ENCODE results near the gene MR1.

The MR1 gene

GRCh38 chr1:181061487-181061886 lies 27.7 kb downstream of the MR1 start:
- Histone ChIP-seq H4K91ac (ENCODE audit: low read depth, low read length, poor library complexity) (no peak overlapping the region), H2BK15ac (ENCODE audit: low read length) (no peak overlapping the region), H3K36me3 (replicated peaks in 1 of 2; ENCODE audit: control insufficient read depth in 2 of 2, insufficient read depth in 2 of 2, low read length in 2 of 2) (no peaks in the 10 kb centered on the region), H2AFZ (ENCODE audit: low read length) (no peak overlapping the region), H3K4ac (ENCODE audit: low read length) (no peak overlapping the region), H3K79me1 (ENCODE audit: low read depth, low read length) (no peaks in the 10 kb centered on the region), H2BK120ac (ENCODE audit: low read depth, low read length) (no peak overlapping the region), H3K4me1 (ENCODE audit: control insufficient read depth in 2 of 2, insufficient read depth in 1 of 2, low read depth in 1 of 2, low read length in 2 of 2) (peaks cover 0 to 5% of the 10 kb centered on the region in 2 donors), H2BK5ac (ENCODE audit: low read length) (no peak overlapping the region), H3K27me3 (ENCODE audit: control insufficient read depth in 3 of 3, insufficient read depth in 3 of 3, low read depth in 1 of 3, low read length in 3 of 3) (peaks cover 0 to 11% (median 0%) of the 10 kb centered on the region in 3 experiments), H3K14ac (ENCODE audit: low read length) (no peak overlapping the region), H4K8ac (ENCODE audit: low read depth, low read length) (no peak overlapping the region), H2BK12ac (ENCODE audit: low read length) (no peak overlapping the region), H2AK5ac (ENCODE audit: low read depth, low read length) (no peak overlapping the region), H3K23ac (ENCODE audit: low read depth, low read length, poor library complexity) (no peak overlapping the region), H3K27ac (replicated peaks; ENCODE audit: low read length) (no peak overlapping the region), H3K4me3 (ENCODE audit: low read length in 2 of 2) (no peak overlapping the region), H3K9ac (ENCODE audit: low read depth, low read length, poor library complexity) (no peak overlapping the region), H3K9me3 (replicated peaks in 1 of 2; ENCODE audit: control insufficient read depth in 2 of 2, insufficient read depth in 1 of 2, low read depth in 1 of 2, low read length in 2 of 2) (peaks cover 0 to 2% of the 10 kb centered on the region in 2 donors), H3K4me2 (ENCODE audit: insufficient read depth, low read length, poor library complexity, severe bottlenecking) (no peak overlapping the region), H3K18ac (ENCODE audit: low read length) (no peak overlapping the region)
- no CpG with 5 or more reads among the region's 2 CpGs for WGBS, 2 donors (ENCODE audit: extremely low coverage in 2 of 2, insufficient read length in 2 of 2, insufficient replicate concordance in 1 of 2)
- DNase-seq (ENCODE audit: low spot score), result no peak

- no CpG with 5 or more reads among the region's 15 CpGs for WGBS, 2 donors (ENCODE audit: extremely low coverage in 2 of 2, insufficient read length in 2 of 2, insufficient replicate concordance in 1 of 2)
- no peak overlapping the region for H3K4me3 ChIP-seq (ENCODE audit: low read length in 2 of 2)
- DNase-seq (ENCODE audit: low spot score), result no peak
- H3K9ac ChIP-seq (ENCODE audit: low read depth, low read length, poor library complexity), result no peak overlapping the region
- no peak overlapping the region for H4K8ac ChIP-seq (ENCODE audit: low read depth, low read length)
- no peak overlapping the region for H3K27ac ChIP-seq (replicated peaks; ENCODE audit: low read length)
- peaks cover 0 to 11% (median 0%) of the 10 kb centered on the region in 3 experiments for H3K27me3 ChIP-seq (ENCODE audit: control insufficient read depth in 3 of 3, insufficient read depth in 3 of 3, low read depth in 1 of 3, low read length in 3 of 3)
- no peak overlapping the region for H2BK5ac ChIP-seq (ENCODE audit: low read length)
- H3K4ac ChIP-seq (ENCODE audit: low read length), result no peak overlapping the region
- H2AK5ac ChIP-seq (ENCODE audit: low read depth, low read length), result no peak overlapping the region
- H3K4me2 ChIP-seq (ENCODE audit: insufficient read depth, low read length, poor library complexity, severe bottlenecking), result no peak overlapping the region
- H3K23ac ChIP-seq (ENCODE audit: low read depth, low read length, poor library complexity), result no peak overlapping the region
- no peak overlapping the region for H2BK12ac ChIP-seq (ENCODE audit: low read length)
- no peaks in the 10 kb centered on the region for H3K79me1 ChIP-seq (ENCODE audit: low read depth, low read length)
- peak overlapping the region; percentile 23 for H2AFZ ChIP-seq (ENCODE audit: low read length)
- no peak overlapping the region for H4K91ac ChIP-seq (ENCODE audit: low read depth, low read length, poor library complexity)
- no peaks in the 10 kb centered on the region for H3K36me3 ChIP-seq (replicated peaks in 1 of 2; ENCODE audit: control insufficient read depth in 2 of 2, insufficient read depth in 2 of 2, low read length in 2 of 2)
- no peak overlapping the region for H2BK15ac ChIP-seq (ENCODE audit: low read length)
- no peak overlapping the region for H3K14ac ChIP-seq (ENCODE audit: low read length)
- no peak overlapping the region for H2BK120ac ChIP-seq (ENCODE audit: low read depth, low read length)
- H3K4me1 ChIP-seq (ENCODE audit: control insufficient read depth in 2 of 2, insufficient read depth in 1 of 2, low read depth in 1 of 2, low read length in 2 of 2), result peaks cover 0 to 5% of the 10 kb centered on the region in 2 donors
- peaks cover 0 to 2% of the 10 kb centered on the region in 2 donors for H3K9me3 ChIP-seq (replicated peaks in 1 of 2; ENCODE audit: control insufficient read depth in 2 of 2, insufficient read depth in 1 of 2, low read depth in 1 of 2, low read length in 2 of 2)
- no peak overlapping the region for H3K18ac ChIP-seq (ENCODE audit: low read length)
Observed at GRCh38 chr1:181061891-181062835, 28.4 kb downstream of the MR1 start.

- H3K36me3 ChIP-seq (replicated peaks in 1 of 2; ENCODE audit: control insufficient read depth in 2 of 2, insufficient read depth in 2 of 2, low read length in 2 of 2), result no peaks in the 10 kb centered on the region
- peak overlapping the region; percentile 23 for H2AFZ ChIP-seq (ENCODE audit: low read length)
- DNase-seq (ENCODE audit: low spot score), result no peak
Observed at GRCh38 chr1:181062836-181063428, 29.1 kb downstream of the MR1 start.

GRCh38 chr1:181064011-181064623 lies 30.3 kb downstream of the MR1 start:
- Histone ChIP-seq H3K9me3 (replicated peaks in 1 of 2; ENCODE audit: control insufficient read depth in 2 of 2, insufficient read depth in 1 of 2, low read depth in 1 of 2, low read length in 2 of 2) (peaks cover 0 to 2% of the 10 kb centered on the region in 2 donors), H3K27me3 (ENCODE audit: control insufficient read depth in 3 of 3, insufficient read depth in 3 of 3, low read depth in 1 of 3, low read length in 3 of 3) (peaks cover 0 to 6% (median 0%) of the 10 kb centered on the region in 3 experiments), H3K14ac (ENCODE audit: low read length) (no peak overlapping the region), H2AFZ (ENCODE audit: low read length) (no peak overlapping the region), H2BK5ac (ENCODE audit: low read length) (no peak overlapping the region), H2BK15ac (ENCODE audit: low read length) (no peak overlapping the region), H3K4me2 (ENCODE audit: insufficient read depth, low read length, poor library complexity, severe bottlenecking) (no peak overlapping the region), H3K79me1 (ENCODE audit: low read depth, low read length) (no peaks in the 10 kb centered on the region), H4K91ac (ENCODE audit: low read depth, low read length, poor library complexity) (no peak overlapping the region), H2BK120ac (ENCODE audit: low read depth, low read length) (no peak overlapping the region), H4K8ac (ENCODE audit: low read depth, low read length) (no peak overlapping the region), H3K36me3 (replicated peaks in 1 of 2; ENCODE audit: control insufficient read depth in 2 of 2, insufficient read depth in 2 of 2, low read length in 2 of 2) (no peaks in the 10 kb centered on the region), H3K4ac (ENCODE audit: low read length) (no peak overlapping the region), H3K27ac (replicated peaks; ENCODE audit: low read length) (no peak overlapping the region), H3K18ac (ENCODE audit: low read length) (no peak overlapping the region), H2AK5ac (ENCODE audit: low read depth, low read length) (no peak overlapping the region), H3K4me1 (ENCODE audit: control insufficient read depth in 2 of 2, insufficient read depth in 1 of 2, low read depth in 1 of 2, low read length in 2 of 2) (peaks cover 0 to 5% of the 10 kb centered on the region in 2 donors), H2BK12ac (ENCODE audit: low read length) (no peak overlapping the region), H3K4me3 (ENCODE audit: low read length in 2 of 2) (no peak overlapping the region), H3K9ac (ENCODE audit: low read depth, low read length, poor library complexity) (no peak overlapping the region), H3K23ac (ENCODE audit: low read depth, low read length, poor library complexity) (no peak overlapping the region)
- whole genome bisulfite sequencing, 2 donors (ENCODE audit: extremely low coverage in 2 of 2, insufficient read length in 2 of 2, insufficient replicate concordance in 1 of 2), result no CpG with 5 or more reads among the region's 6 CpGs
- DNase-seq (ENCODE audit: low spot score), result no peak

More at GRCh38 chr1:181062836-181063428, 29.1 kb downstream of the MR1 start:
- Histone ChIP-seq H3K18ac (ENCODE audit: low read length) (no peak overlapping the region), H3K4me2 (ENCODE audit: insufficient read depth, low read length, poor library complexity, severe bottlenecking) (no peak overlapping the region), H3K14ac (ENCODE audit: low read length) (no peak overlapping the region), H2BK5ac (ENCODE audit: low read length) (no peak overlapping the region), H4K91ac (ENCODE audit: low read depth, low read length, poor library complexity) (no peak overlapping the region), H2AK5ac (ENCODE audit: low read depth, low read length) (no peak overlapping the region), H3K27me3 (ENCODE audit: control insufficient read depth in 3 of 3, insufficient read depth in 3 of 3, low read depth in 1 of 3, low read length in 3 of 3) (peaks cover 0 to 11% (median 0%) of the 10 kb centered on the region in 3 experiments), H2BK15ac (ENCODE audit: low read length) (no peak overlapping the region), H2BK12ac (ENCODE audit: low read length) (no peak overlapping the region), H3K4me3 (ENCODE audit: low read length in 2 of 2) (no peak overlapping the region), H3K9me3 (replicated peaks in 1 of 2; ENCODE audit: control insufficient read depth in 2 of 2, insufficient read depth in 1 of 2, low read depth in 1 of 2, low read length in 2 of 2) (peaks cover 0 to 2% of the 10 kb centered on the region in 2 donors), H4K8ac (ENCODE audit: low read depth, low read length) (no peak overlapping the region), H3K4me1 (ENCODE audit: control insufficient read depth in 2 of 2, insufficient read depth in 1 of 2, low read depth in 1 of 2, low read length in 2 of 2) (peaks cover 0 to 5% of the 10 kb centered on the region in 2 donors), H3K27ac (replicated peaks; ENCODE audit: low read length) (no peak overlapping the region), H3K9ac (ENCODE audit: low read depth, low read length, poor library complexity) (no peak overlapping the region), H2BK120ac (ENCODE audit: low read depth, low read length) (no peak overlapping the region), H3K23ac (ENCODE audit: low read depth, low read length, poor library complexity) (no peak overlapping the region), H3K4ac (ENCODE audit: low read length) (no peak overlapping the region), H3K79me1 (ENCODE audit: low read depth, low read length) (no peaks in the 10 kb centered on the region)
- no CpG with 5 or more reads among the region's 6 CpGs for WGBS, 2 donors (ENCODE audit: extremely low coverage in 2 of 2, insufficient read length in 2 of 2, insufficient replicate concordance in 1 of 2)
